Nephron progenitor cell (in vitro differentiated cells): Measurements from ENCODE around the gene PRXL2A.

Experiments
- DNase-seq: peaks from one replicate; pipeline ENCODE4 v3.0.0; 2021
- H3K27ac Mint-ChIP-seq: 2 replicates; pipeline ENCODE4 v1.8.0; 2021; ENCODE audit warnings: mild to moderate bottlenecking, moderate library complexity, mixed read lengths
- H3K27me3 Mint-ChIP-seq: 2 replicates; pipeline ENCODE4 v1.8.0; 2021; ENCODE audit warnings: mild to moderate bottlenecking, low read depth, mixed read lengths; ENCODE audit not compliant: poor library complexity
- H3K36me3 Mint-ChIP-seq: 2 replicates; pipeline ENCODE4 v1.8.0; 2021; ENCODE audit warnings: low read depth, mixed read lengths
- H3K4me1 Mint-ChIP-seq: 2 replicates; pipeline ENCODE4 v1.8.0; 2021; ENCODE audit warnings: mixed read lengths
- H3K4me3 Mint-ChIP-seq: 2 replicates; pipeline ENCODE4 v1.8.0; 2021; ENCODE audit warnings: mild to moderate bottlenecking, moderate library complexity, mixed read lengths
- H3K9me3 Mint-ChIP-seq: 2 replicates; pipeline ENCODE4 v1.8.0; 2021; ENCODE audit warnings: mild to moderate bottlenecking, moderate library complexity, mixed read lengths
- CTCF ChIP-seq: fragments of 200-600 bp; sonication (generic); IDR thresholded peaks from 2 replicates; pipeline ENCODE4 v1.5.0; 2021; ENCODE audit warnings: antibody characterized with exemption

The PRXL2A gene

GRCh38 chr10:80407812-80408241 is 524 bp upstream of the PRXL2A start:
- no peaks in the 10 kb centered on the region for H3K9me3 Mint-ChIP-seq
- H3K36me3 Mint-ChIP-seq = peaks cover 5% of the 10 kb centered on the region
- TF ChIP-seq CTCF = no peak
- peaks cover 68% of the 10 kb centered on the region for H3K4me1 Mint-ChIP-seq
- peak; percentile 15 for DNase-seq
- H3K4me3 Mint-ChIP-seq = peak overlapping the region; percentile 92
- no peaks in the 10 kb centered on the region for H3K27me3 Mint-ChIP-seq
- H3K27ac Mint-ChIP-seq = peak overlapping the region; percentile 93

GRCh38 chr10:80409121-80409520 is 770 bp downstream of the PRXL2A start:
- no peak for DNase-seq
- Mint-ChIP-seq H3K9me3 (no peaks in the 10 kb centered on the region), H3K4me1 (peaks cover 81% of the 10 kb centered on the region), H3K27me3 (no peaks in the 10 kb centered on the region), H3K36me3 (peaks cover 5% of the 10 kb centered on the region), H3K4me3 (peak overlapping the region; percentile 92), H3K27ac (no peak overlapping the region)
- TF ChIP-seq CTCF = no peak

- DNase-seq = no peak
- H3K36me3 Mint-ChIP-seq = peaks cover 5% of the 10 kb centered on the region
- no peak overlapping the region for H3K27ac Mint-ChIP-seq
- H3K4me1 Mint-ChIP-seq = peaks cover 89% of the 10 kb centered on the region
- no peak for TF ChIP-seq CTCF
- H3K9me3 Mint-ChIP-seq = no peaks in the 10 kb centered on the region
- peak overlapping the region; percentile 92 for H3K4me3 Mint-ChIP-seq
- no peaks in the 10 kb centered on the region for H3K27me3 Mint-ChIP-seq
These were observed 1.8 kb downstream of the PRXL2A start for GRCh38 chr10:80410122-80410521.

GRCh38 chr10:80410578-80411145 is 2.3 kb downstream of the PRXL2A start:
- H3K27ac Mint-ChIP-seq = peak overlapping the region; percentile 71
- DNase-seq = no peak
- H3K27me3 Mint-ChIP-seq = no peaks in the 10 kb centered on the region
- peaks cover 5% of the 10 kb centered on the region for H3K36me3 Mint-ChIP-seq
- H3K4me3 Mint-ChIP-seq = peak overlapping the region; percentile 92
- peaks cover 89% of the 10 kb centered on the region for H3K4me1 Mint-ChIP-seq
- TF ChIP-seq CTCF = no peak
- H3K9me3 Mint-ChIP-seq = no peaks in the 10 kb centered on the region

- Mint-ChIP-seq H3K4me1 (peaks cover 89% of the 10 kb centered on the region), H3K4me3 (peak overlapping the region; percentile 92), H3K9me3 (no peaks in the 10 kb centered on the region), H3K36me3 (peaks cover 5% of the 10 kb centered on the region), H3K27me3 (no peaks in the 10 kb centered on the region), H3K27ac (no peak overlapping the region)
- TF ChIP-seq CTCF = no peak
- no peak for DNase-seq
These were observed 2.9 kb downstream of the PRXL2A start for GRCh38 chr10:80411267-80411668.

GRCh38 chr10:80411681-80412220 is 3.4 kb downstream of the PRXL2A start:
- Mint-ChIP-seq H3K36me3 (peaks cover 5% of the 10 kb centered on the region), H3K27me3 (no peaks in the 10 kb centered on the region), H3K4me3 (peak overlapping the region; percentile 92), H3K9me3 (no peaks in the 10 kb centered on the region), H3K27ac (peak overlapping the region; percentile 97), H3K4me1 (peaks cover 89% of the 10 kb centered on the region)
- DNase-seq = no peak
- TF ChIP-seq CTCF = no peak
